MM.1S (cell line): ENCODE data around the gene TMED1.

Experiments used
- DNase-seq: peaks from one replicate; pipeline ENCODE4 v3.0.0-alpha.2; 2015
- H2AFZ ChIP-seq: fragments of 300-600 bp; sonication (generic); 2 replicates; pipeline ENCODE4 v1.6.0; 2016; ENCODE audit warnings: antibody characterized with exemption, low read length
- H3F3A ChIP-seq: fragments of 300-600 bp; sonication (generic); 2 replicates; pipeline ENCODE4 v1.6.1; 2016; ENCODE audit warnings: mild to moderate bottlenecking, antibody characterized with exemption, low read length, moderate library complexity, mixed read lengths; ENCODE audit not compliant: insufficient read depth
- H3K27ac ChIP-seq: fragments of 300-600 bp; sonication (generic); 2 replicates; pipeline ENCODE4 v1.5.1; 2016; ENCODE audit warnings: mild to moderate bottlenecking, low read length
- H3K27me3 ChIP-seq: fragments of 300-600 bp; sonication (generic); replicated peaks from 2 replicates; pipeline ENCODE4 v1.6.0; 2016; ENCODE audit warnings: low read length; ENCODE audit not compliant: insufficient read depth
- H3K36me3 ChIP-seq: fragments of 300-600 bp; sonication (generic); replicated peaks from 2 replicates; pipeline ENCODE4 v1.6.1; 2016; ENCODE audit warnings: mild to moderate bottlenecking, low read length, mixed read lengths; ENCODE audit not compliant: insufficient read depth
- H3K4me1 ChIP-seq: fragments of 300-600 bp; sonication (generic); 2 replicates; pipeline ENCODE4 v1.6.1; 2016; ENCODE audit warnings: low read length, mixed read lengths
- H3K4me2 ChIP-seq: fragments of 300-600 bp; sonication (generic); 2 replicates; pipeline ENCODE4 v1.6.0; 2016; ENCODE audit warnings: low read depth, low read length
- H3K4me3 ChIP-seq: fragments of 300-600 bp; sonication (generic); 2 replicates; pipeline ENCODE4 v1.5.1; 2016; ENCODE audit warnings: low read length, mixed read lengths
- H3K79me2 ChIP-seq: fragments of 300-600 bp; sonication (generic); 2 replicates; pipeline ENCODE4 v1.6.1; 2016; ENCODE audit warnings: mixed run types, low read length, mixed read lengths
- H3K9ac ChIP-seq: fragments of 300-600 bp; sonication (generic); 2 replicates; pipeline ENCODE4 v1.6.1; 2016; ENCODE audit warnings: low read length, mixed read lengths
- H3K9me2 ChIP-seq: fragments of 300-600 bp; sonication (generic); replicated peaks from 2 replicates; pipeline ENCODE4 v1.6.1; 2016; ENCODE audit warnings: mild to moderate bottlenecking, low read length, mixed read lengths; ENCODE audit not compliant: insufficient read depth
- H3K9me3 ChIP-seq: fragments of 300-600 bp; sonication (generic); replicated peaks from 2 replicates; pipeline ENCODE4 v1.6.1; 2016; ENCODE audit warnings: mild to moderate bottlenecking, low read length, mixed read lengths; ENCODE audit not compliant: insufficient read depth
- H4K20me1 ChIP-seq: fragments of 300-600 bp; sonication (generic); 2 replicates; pipeline ENCODE4 v1.6.1; 2016; ENCODE audit warnings: mild to moderate bottlenecking, low read length, moderate library complexity, mixed read lengths; ENCODE audit not compliant: insufficient read depth
- EZH2 ChIP-seq: fragments of 300-600 bp; sonication (generic); optimal IDR thresholded peaks from 2 replicates; pipeline ENCODE3; 2017; ENCODE audit warnings: low read depth, mild to moderate bottlenecking, antibody characterized with exemption, low read length, mixed read lengths
- EZH2phosphoT487 ChIP-seq: fragments of 300-600 bp; sonication (generic); IDR thresholded peaks from 2 replicates; pipeline ENCODE4 v1.6.1; 2018; ENCODE audit warnings: antibody characterized with exemption, low read length
- TF ChIP-seq, protein P1 (sequence below): fragments of 300-600 bp; sonication (generic); IDR thresholded peaks from 2 replicates; pipeline ENCODE4 v1.5.1; 2016; ENCODE audit warnings: antibody characterized with exemption, low read length, mixed read lengths

TMED1 gene

DNA sequence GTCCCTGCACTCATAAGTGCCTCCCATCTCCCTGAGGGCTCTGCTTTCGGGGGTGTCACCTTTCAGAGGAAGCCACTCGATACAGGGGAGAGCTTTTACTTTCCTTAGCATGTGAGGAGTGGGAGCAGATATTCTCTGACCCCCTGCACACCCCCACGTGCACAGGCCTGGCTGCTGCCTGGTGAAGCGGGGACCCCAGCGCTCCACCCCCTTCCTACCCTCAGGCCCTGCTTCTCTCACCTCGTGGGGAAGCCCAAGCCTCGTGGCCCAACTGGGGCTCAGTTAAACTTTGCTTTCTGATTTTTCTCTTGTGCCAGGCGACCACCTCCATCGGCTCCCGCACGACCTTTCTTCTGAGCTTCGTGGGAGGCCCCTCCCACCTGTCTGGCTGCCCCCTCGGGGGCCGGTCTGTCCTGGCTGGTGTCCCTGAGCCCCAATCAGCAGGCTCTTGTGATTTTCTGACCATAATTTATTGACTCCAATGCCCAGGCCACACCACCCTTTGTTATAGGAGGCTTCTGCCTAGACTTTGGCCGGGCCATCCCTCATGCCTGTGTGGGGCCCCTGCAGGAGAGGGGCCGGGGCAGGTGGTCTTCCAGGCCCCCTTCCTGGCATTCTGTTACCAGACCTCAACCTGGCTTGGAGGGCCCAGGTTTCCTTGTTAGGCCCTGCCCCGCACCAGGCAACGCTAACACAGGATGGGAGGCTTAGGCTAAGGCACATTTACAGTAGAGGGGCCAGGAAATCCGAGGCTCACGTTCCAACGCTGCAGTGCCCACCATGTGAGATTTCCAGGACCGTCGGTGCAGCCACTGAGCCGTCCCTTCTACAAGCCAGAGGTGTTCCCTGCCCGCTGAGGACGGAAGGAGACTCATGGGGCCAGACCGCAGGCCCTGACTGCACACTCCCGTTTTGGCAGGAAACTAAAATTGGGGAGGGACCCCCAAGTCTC, 3.7 kb downstream of the TMED1 start:
- H3K4me3 ChIP-seq, result no peak overlapping the region
- no peaks in the 10 kb centered on the region for H3K9me2 ChIP-seq
- TF ChIP-seq EZH2 (no peak), EZH2phosphoT487 (no peak)
- TF ChIP-seq, protein P1, sequence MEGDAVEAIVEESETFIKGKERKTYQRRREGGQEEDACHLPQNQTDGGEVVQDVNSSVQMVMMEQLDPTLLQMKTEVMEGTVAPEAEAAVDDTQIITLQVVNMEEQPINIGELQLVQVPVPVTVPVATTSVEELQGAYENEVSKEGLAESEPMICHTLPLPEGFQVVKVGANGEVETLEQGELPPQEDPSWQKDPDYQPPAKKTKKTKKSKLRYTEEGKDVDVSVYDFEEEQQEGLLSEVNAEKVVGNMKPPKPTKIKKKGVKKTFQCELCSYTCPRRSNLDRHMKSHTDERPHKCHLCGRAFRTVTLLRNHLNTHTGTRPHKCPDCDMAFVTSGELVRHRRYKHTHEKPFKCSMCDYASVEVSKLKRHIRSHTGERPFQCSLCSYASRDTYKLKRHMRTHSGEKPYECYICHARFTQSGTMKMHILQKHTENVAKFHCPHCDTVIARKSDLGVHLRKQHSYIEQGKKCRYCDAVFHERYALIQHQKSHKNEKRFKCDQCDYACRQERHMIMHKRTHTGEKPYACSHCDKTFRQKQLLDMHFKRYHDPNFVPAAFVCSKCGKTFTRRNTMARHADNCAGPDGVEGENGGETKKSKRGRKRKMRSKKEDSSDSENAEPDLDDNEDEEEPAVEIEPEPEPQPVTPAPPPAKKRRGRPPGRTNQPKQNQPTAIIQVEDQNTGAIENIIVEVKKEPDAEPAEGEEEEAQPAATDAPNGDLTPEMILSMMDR, result no peak
- H3K4me1 ChIP-seq, result peaks cover 12% of the 10 kb centered on the region
- no peak overlapping the region for H2AFZ ChIP-seq
- H3K79me2 ChIP-seq, result peaks cover 6% of the 10 kb centered on the region; the same call in 1 of the 2 replicates
- H3K27me3 ChIP-seq, result no peaks in the 10 kb centered on the region
- H3K9ac ChIP-seq, result no peak overlapping the region
- no peak for DNase-seq
- H3K36me3 ChIP-seq, result no peaks in the 10 kb centered on the region
- 0 out of 2 replicates have a peak, but pooled peaks cover 4% of the 10 kb centered on the region for H3K9me3 ChIP-seq
- H4K20me1 ChIP-seq, result no peaks in the 10 kb centered on the region
- H3F3A ChIP-seq, result peaks cover 7% of the 10 kb centered on the region; the same call in 1 of the 2 replicates
- H3K27ac ChIP-seq, result no peak overlapping the region
- H3K4me2 ChIP-seq, result no peak overlapping the region

DNA sequence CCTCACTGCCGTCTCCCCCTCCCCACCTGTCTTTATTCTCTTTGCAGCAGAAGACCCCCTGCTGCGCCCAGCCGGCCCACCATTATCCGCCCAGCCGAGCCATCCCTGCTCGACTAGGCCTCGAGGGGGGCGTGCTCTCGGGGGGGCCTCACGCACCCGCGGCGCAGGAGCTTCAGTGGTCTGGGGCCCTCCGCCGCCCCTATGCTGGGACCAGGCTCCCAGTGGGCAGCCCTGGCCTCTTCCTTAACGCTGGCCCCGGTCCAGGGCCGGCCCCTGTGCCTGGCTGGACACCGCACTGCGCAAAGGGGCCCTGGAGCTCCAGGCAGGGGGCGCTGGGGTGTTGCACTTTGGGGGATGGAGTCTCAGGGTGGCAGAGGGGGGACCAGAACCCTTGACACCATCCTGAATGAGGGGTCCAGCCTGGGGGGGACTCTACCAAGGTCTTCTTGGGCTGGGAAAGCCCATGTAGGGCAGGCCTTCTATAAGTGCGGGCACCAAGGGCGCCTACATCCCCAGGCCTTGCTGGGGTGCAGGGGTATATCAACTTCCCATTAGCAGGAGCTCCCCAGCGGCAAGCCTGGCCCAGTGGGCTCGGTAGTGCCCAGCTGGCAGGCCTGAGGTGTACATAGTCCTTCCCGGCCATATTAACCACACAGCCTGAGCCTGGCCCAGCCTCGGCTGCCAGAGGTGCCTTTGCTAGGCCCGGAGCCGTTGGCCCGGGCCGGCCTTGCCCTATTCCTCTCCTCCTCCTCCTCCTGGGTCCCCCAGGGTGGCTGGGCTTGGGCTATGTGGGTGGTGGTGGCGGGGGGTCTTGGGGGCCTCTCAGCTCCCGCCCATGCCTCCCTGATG, 4.9 kb downstream of the TMED1 start:
- Histone ChIP-seq H3K4me1 (peaks cover 5% of the 10 kb centered on the region; the same call in 1 of the 2 replicates), H3K27me3 (no peaks in the 10 kb centered on the region), H3K9me2 (no peaks in the 10 kb centered on the region), H4K20me1 (no peaks in the 10 kb centered on the region), H3K4me3 (no peak overlapping the region), H3K36me3 (no peaks in the 10 kb centered on the region), H2AFZ (no peak overlapping the region), H3K27ac (no peak overlapping the region), H3F3A (peaks cover 7% of the 10 kb centered on the region; the same call in 1 of the 2 replicates), H3K9ac (no peak overlapping the region), H3K9me3 (no peaks in the 10 kb centered on the region), H3K4me2 (no peak overlapping the region), H3K79me2 (peaks cover 6% of the 10 kb centered on the region; the same call in 1 of the 2 replicates)
- no peak for DNase-seq
- TF ChIP-seq, protein P1, result no peak
- TF ChIP-seq EZH2phosphoT487 (no peak), EZH2 (no peak)

DNA sequence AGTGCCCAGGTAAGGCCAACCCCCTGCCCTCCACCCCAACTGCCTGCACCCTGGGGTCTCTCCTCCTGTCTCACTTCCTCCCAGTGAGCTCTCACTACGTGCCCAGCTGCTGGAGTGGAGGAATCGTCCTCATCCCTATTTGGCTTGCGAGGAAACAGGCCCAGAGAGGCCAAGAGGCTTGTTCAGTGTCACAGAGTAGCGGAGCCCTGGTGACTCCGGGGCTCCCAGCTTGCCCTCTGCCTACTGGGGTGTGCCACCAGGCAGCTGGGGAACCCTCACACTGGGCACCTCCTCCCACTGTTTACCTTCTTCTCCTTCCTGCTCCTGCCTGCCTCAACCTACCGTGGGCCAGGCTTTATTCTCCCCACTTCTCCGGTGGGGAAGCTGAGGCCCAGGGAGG, 5.6 kb downstream of the TMED1 start:
- TF ChIP-seq, protein P1, result no peak
- TF ChIP-seq EZH2, result no peak
- no peak for TF ChIP-seq EZH2phosphoT487

More for the DNA sequence above, 5.6 kb downstream of the TMED1 start:
- no peak for DNase-seq
- no peaks in the 10 kb centered on the region for H3K9me3 ChIP-seq
- peaks cover 5% of the 10 kb centered on the region; the same call in 1 of the 2 replicates for H3K4me1 ChIP-seq
- H3K9me2 ChIP-seq, result no peaks in the 10 kb centered on the region
- H3K27ac ChIP-seq, result no peak overlapping the region
- H3K9ac ChIP-seq, result no peak overlapping the region
- H3K27me3 ChIP-seq, result no peaks in the 10 kb centered on the region
- H3K79me2 ChIP-seq, result peaks cover 6% of the 10 kb centered on the region; the same call in 1 of the 2 replicates
- no peak overlapping the region for H2AFZ ChIP-seq
- H3K4me3 ChIP-seq, result no peak overlapping the region
- no peaks in the 10 kb centered on the region for H3K36me3 ChIP-seq
- H3F3A ChIP-seq, result peaks cover 7% of the 10 kb centered on the region; the same call in 1 of the 2 replicates
- H4K20me1 ChIP-seq, result no peaks in the 10 kb centered on the region
- no peak overlapping the region for H3K4me2 ChIP-seq
